ENCODE measurements around the gene NSMCE1.

GRCh38 chr16:27218756-27219155, 49.8 kb downstream of the NSMCE1 start:
- TF ChIP-seq, protein P1, sequence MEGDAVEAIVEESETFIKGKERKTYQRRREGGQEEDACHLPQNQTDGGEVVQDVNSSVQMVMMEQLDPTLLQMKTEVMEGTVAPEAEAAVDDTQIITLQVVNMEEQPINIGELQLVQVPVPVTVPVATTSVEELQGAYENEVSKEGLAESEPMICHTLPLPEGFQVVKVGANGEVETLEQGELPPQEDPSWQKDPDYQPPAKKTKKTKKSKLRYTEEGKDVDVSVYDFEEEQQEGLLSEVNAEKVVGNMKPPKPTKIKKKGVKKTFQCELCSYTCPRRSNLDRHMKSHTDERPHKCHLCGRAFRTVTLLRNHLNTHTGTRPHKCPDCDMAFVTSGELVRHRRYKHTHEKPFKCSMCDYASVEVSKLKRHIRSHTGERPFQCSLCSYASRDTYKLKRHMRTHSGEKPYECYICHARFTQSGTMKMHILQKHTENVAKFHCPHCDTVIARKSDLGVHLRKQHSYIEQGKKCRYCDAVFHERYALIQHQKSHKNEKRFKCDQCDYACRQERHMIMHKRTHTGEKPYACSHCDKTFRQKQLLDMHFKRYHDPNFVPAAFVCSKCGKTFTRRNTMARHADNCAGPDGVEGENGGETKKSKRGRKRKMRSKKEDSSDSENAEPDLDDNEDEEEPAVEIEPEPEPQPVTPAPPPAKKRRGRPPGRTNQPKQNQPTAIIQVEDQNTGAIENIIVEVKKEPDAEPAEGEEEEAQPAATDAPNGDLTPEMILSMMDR (IDR thresholded peaks at IDR 0.05; ENCODE audit: low read depth, low read length): no peak
- TF ChIP-seq EZH2phosphoT487 (IDR thresholded peaks at IDR 0.05; ENCODE audit: low read depth): no peak
